GM03348 (cell line): ENCODE results near the gene DENND5B.
"Not testable (repeated sequence)": the region's sequence is repeated elsewhere in the genome, so short reads cannot be mapped to it uniquely, and the experiment has no call there.

Experiments used
- DNase-seq: peaks from one replicate; pipeline ENCODE4 v3.0.0; 2012; ENCODE audit warnings: low spot score

Gene DENND5B

GRCh38 chr12:31557707-31558106 lies 33.2 kb downstream of the DENND5B start:
- no peak for DNase-seq

GRCh38 chr12:31555466-31555865 lies 35.5 kb downstream of the DENND5B start:
- not testable (repeated sequence) for DNase-seq

GRCh38 chr12:31550590-31550989 lies 40.3 kb downstream of the DENND5B start:
- DNase-seq: not testable (repeated sequence)

- no peak for DNase-seq
Observed at GRCh38 chr12:31536672-31537071, 54.3 kb downstream of the DENND5B start.

GRCh38 chr12:31533470-31533869 lies 57.5 kb downstream of the DENND5B start:
- DNase-seq: no peak

- no peak for DNase-seq
Observed at GRCh38 chr12:31531893-31532292, 59.0 kb downstream of the DENND5B start.

GRCh38 chr12:31528095-31528494 lies 62.8 kb downstream of the DENND5B start:
- DNase-seq: no peak

GRCh38 chr12:31527083-31527482 lies 63.9 kb downstream of the DENND5B start:
- DNase-seq: no peak

GRCh38 chr12:31526158-31526546 lies 64.8 kb downstream of the DENND5B start:
- DNase-seq: no peak

GRCh38 chr12:31525496-31526157 lies 65.3 kb downstream of the DENND5B start:
- no peak for DNase-seq

GRCh38 chr12:31524791-31525495 lies 66.0 kb downstream of the DENND5B start:
- DNase-seq: no peak

- no peak for DNase-seq
Observed at GRCh38 chr12:31523306-31523705, 67.6 kb downstream of the DENND5B start.

GRCh38 chr12:31522607-31523006 lies 68.3 kb downstream of the DENND5B start:
- no peak for DNase-seq

- no peak for DNase-seq
Observed at GRCh38 chr12:31521964-31522363, 69.0 kb downstream of the DENND5B start.

- no peak for DNase-seq
Observed at GRCh38 chr12:31519511-31519910, 71.4 kb downstream of the DENND5B start.

GRCh38 chr12:31518680-31519227 lies 72.2 kb downstream of the DENND5B start:
- DNase-seq: peak; percentile 85

- no peak for DNase-seq
Observed at GRCh38 chr12:31517994-31518393, 72.9 kb downstream of the DENND5B start.

- no peak for DNase-seq
Observed at GRCh38 chr12:31516702-31517101, 74.2 kb downstream of the DENND5B start.

- no peak for DNase-seq
Observed at GRCh38 chr12:31514912-31515311, 76.0 kb downstream of the DENND5B start.

GRCh38 chr12:31510034-31510433 lies 80.9 kb downstream of the DENND5B start:
- DNase-seq: peak; percentile 17

- DNase-seq: no peak
Observed at GRCh38 chr12:31508436-31509150, 82.3 kb downstream of the DENND5B start.

- DNase-seq: no peak
Observed at GRCh38 chr12:31507966-31508365, 83.0 kb downstream of the DENND5B start.
